ENCODE results near the gene VAPB. TPM values are rescaled to one million over a fixed set of nuclear protein-coding genes. Genes with fewer than 3 reads are reported as not detected.
"Not testable (repeated sequence)": the region's sequence is repeated elsewhere in the genome, so short reads cannot be mapped to it uniquely, and the experiment has no call there.

Gene VAPB
- total RNA-seq, 2 donors from 2014 or later, result 30.0 to 34.3 TPM

GRCh38 chr20:58372806-58373205, 16.2 kb upstream of the VAPB start:
- no peak for DNase-seq (ENCODE audit: low spot score)
- peaks cover 9 to 15% of the 10 kb centered on the region in 2 donors for H3K27me3 Mint-ChIP-seq
- H3K9me3 Mint-ChIP-seq, result no peaks in the 10 kb centered on the region
- H3K4me1 Mint-ChIP-seq (ENCODE audit: low read depth in 2 of 2), result no peaks in the 10 kb centered on the region
- no peak overlapping the region for H3K27ac Mint-ChIP-seq
- no peak for ATAC-seq
- H3K36me3 Mint-ChIP-seq, result no peaks in the 10 kb centered on the region
- H3K4me3 Mint-ChIP-seq, result no peak overlapping the region

- not testable (repeated sequence) for H3K27ac Mint-ChIP-seq; DNase-seq (ENCODE audit: low spot score); H3K4me1 Mint-ChIP-seq (ENCODE audit: low read depth in 2 of 2); ATAC-seq; H3K9me3 Mint-ChIP-seq; H3K36me3 Mint-ChIP-seq; H3K4me3 Mint-ChIP-seq
- H3K27me3 Mint-ChIP-seq, result peaks cover 14 to 20% of the 10 kb centered on the region in 2 donors
Measured at GRCh38 chr20:58373296-58373695, 15.7 kb upstream of the VAPB start.

GRCh38 chr20:58374027-58374850, 14.8 kb upstream of the VAPB start:
- Mint-ChIP-seq H3K27ac (no peak overlapping the region), H3K4me1 (ENCODE audit: low read depth in 2 of 2) (no peaks in the 10 kb centered on the region), H3K9me3 (no peaks in the 10 kb centered on the region), H3K27me3 (peaks cover 23 to 25% of the 10 kb centered on the region in 2 donors), H3K36me3 (no peaks in the 10 kb centered on the region), H3K4me3 (no peak overlapping the region)
- no peak for ATAC-seq
- no peak for DNase-seq (ENCODE audit: low spot score)

- no peak overlapping the region for H3K27ac Mint-ChIP-seq
- H3K27me3 Mint-ChIP-seq, result peaks cover 28 to 30% of the 10 kb centered on the region in 2 donors
- H3K9me3 Mint-ChIP-seq, result no peaks in the 10 kb centered on the region
- ATAC-seq (no peak), DNase-seq (ENCODE audit: low spot score) (no peak)
- no peaks in the 10 kb centered on the region for H3K4me1 Mint-ChIP-seq (ENCODE audit: low read depth in 2 of 2)
- no peak overlapping the region for H3K4me3 Mint-ChIP-seq
- H3K36me3 Mint-ChIP-seq, result no peaks in the 10 kb centered on the region
Measured at GRCh38 chr20:58374906-58375758, 13.9 kb upstream of the VAPB start.

GRCh38 chr20:58375759-58376352, 13.2 kb upstream of the VAPB start:
- ATAC-seq, result no peak
- H3K27ac Mint-ChIP-seq, result no peak overlapping the region

GRCh38 chr20:58377017-58377416, 12.0 kb upstream of the VAPB start:
- ATAC-seq (no peak), DNase-seq (ENCODE audit: low spot score) (no peak)
- H3K27me3 Mint-ChIP-seq, result peaks cover 38 to 42% of the 10 kb centered on the region in 2 donors
- H3K4me3 Mint-ChIP-seq, result no peak overlapping the region
- no peak overlapping the region for H3K27ac Mint-ChIP-seq
- peaks cover 8% of the 10 kb centered on the region for H3K36me3 Mint-ChIP-seq
- no peaks in the 10 kb centered on the region for H3K4me1 Mint-ChIP-seq (ENCODE audit: low read depth in 2 of 2)
- H3K9me3 Mint-ChIP-seq, result peaks cover 6% of the 10 kb centered on the region

More at GRCh38 chr20:58375759-58376352, 13.2 kb upstream of the VAPB start:
- H3K4me3 Mint-ChIP-seq, result no peak overlapping the region
- no peaks in the 10 kb centered on the region for H3K9me3 Mint-ChIP-seq
- no peaks in the 10 kb centered on the region for H3K4me1 Mint-ChIP-seq (ENCODE audit: low read depth in 2 of 2)
- peaks cover 2% of the 10 kb centered on the region for H3K36me3 Mint-ChIP-seq
- H3K27me3 Mint-ChIP-seq, result peaks cover 31 to 35% of the 10 kb centered on the region in 2 donors
- DNase-seq (ENCODE audit: low spot score), result no peak

GRCh38 chr20:58377766-58378401, 11.1 kb upstream of the VAPB start:
- peaks cover 38 to 46% of the 10 kb centered on the region in 2 donors for H3K27me3 Mint-ChIP-seq
- peaks cover 8% of the 10 kb centered on the region for H3K36me3 Mint-ChIP-seq
- no peak overlapping the region for H3K27ac Mint-ChIP-seq
- DNase-seq (ENCODE audit: low spot score), result no peak
- H3K4me1 Mint-ChIP-seq (ENCODE audit: low read depth in 2 of 2), result no peaks in the 10 kb centered on the region
- H3K9me3 Mint-ChIP-seq, result peaks cover 6% of the 10 kb centered on the region
- ATAC-seq, result no peak
- no peak overlapping the region for H3K4me3 Mint-ChIP-seq

GRCh38 chr20:58378704-58379103, 10.3 kb upstream of the VAPB start:
- Mint-ChIP-seq H3K4me3 (no peak overlapping the region), H3K27ac (no peak overlapping the region), H3K36me3 (peaks cover 8% of the 10 kb centered on the region), H3K4me1 (ENCODE audit: low read depth in 2 of 2) (no peaks in the 10 kb centered on the region), H3K27me3 (peaks cover 38 to 55% of the 10 kb centered on the region in 2 donors), H3K9me3 (peaks cover 6% of the 10 kb centered on the region)
- ATAC-seq, result no peak
- no peak for DNase-seq (ENCODE audit: low spot score)

- peaks cover 6% of the 10 kb centered on the region for H3K9me3 Mint-ChIP-seq
- no peak for ATAC-seq
- peaks cover 8% of the 10 kb centered on the region for H3K36me3 Mint-ChIP-seq
- H3K4me3 Mint-ChIP-seq, result no peak overlapping the region
- H3K4me1 Mint-ChIP-seq (ENCODE audit: low read depth in 2 of 2), result no peaks in the 10 kb centered on the region
- H3K27me3 Mint-ChIP-seq, result peaks cover 37 to 63% of the 10 kb centered on the region in 2 donors
- H3K27ac Mint-ChIP-seq, result no peak overlapping the region
- DNase-seq (ENCODE audit: low spot score), result no peak
Measured at GRCh38 chr20:58381627-58382026, 7.4 kb upstream of the VAPB start.

GRCh38 chr20:58382096-58382495, 6.9 kb upstream of the VAPB start:
- Mint-ChIP-seq H3K36me3 (peaks cover 8% of the 10 kb centered on the region), H3K9me3 (peaks cover 6% of the 10 kb centered on the region), H3K4me3 (no peak overlapping the region), H3K27me3 (peaks cover 36 to 62% of the 10 kb centered on the region in 2 donors), H3K27ac (no peak overlapping the region), H3K4me1 (ENCODE audit: low read depth in 2 of 2) (no peaks in the 10 kb centered on the region)
- no peak for ATAC-seq
- no peak for DNase-seq (ENCODE audit: low spot score)

- H3K36me3 Mint-ChIP-seq, result peaks cover 12% of the 10 kb centered on the region
- peaks cover 6% of the 10 kb centered on the region for H3K9me3 Mint-ChIP-seq
- H3K27me3 Mint-ChIP-seq, result peaks cover 21 to 37% of the 10 kb centered on the region in 2 donors
- no peak overlapping the region for H3K4me3 Mint-ChIP-seq
- no peak for ATAC-seq
- DNase-seq (ENCODE audit: low spot score), result no peak
- peaks cover 2% of the 10 kb centered on the region in 2 donors for H3K4me1 Mint-ChIP-seq (ENCODE audit: low read depth in 2 of 2)
- no peak overlapping the region for H3K27ac Mint-ChIP-seq
Measured at GRCh38 chr20:58384821-58385220, 4.2 kb upstream of the VAPB start.

GRCh38 chr20:58388028-58388601, 914 bp upstream of the VAPB start:
- Mint-ChIP-seq H3K36me3 (peaks cover 18% of the 10 kb centered on the region), H3K27ac (no peak overlapping the region), H3K27me3 (peaks cover 8 to 15% of the 10 kb centered on the region in 2 donors), H3K4me1 (ENCODE audit: low read depth in 2 of 2) (peaks cover 27 to 29% of the 10 kb centered on the region in 2 donors), H3K4me3 (no peak overlapping the region), H3K9me3 (no peaks in the 10 kb centered on the region)
- DNase-seq (ENCODE audit: low spot score) (no peak), ATAC-seq (no peak)

All from natural killer cell treated with Interleukin-12 subunit alpha and Interleukin-12 subunit beta and Interleukin-15 and Interleukin-18, amount 100 ng/mL, for 72 hours (primary cell).